K562 (cell line): ENCODE data around the gene SNAP23. TPM values are rescaled to one million over a fixed set of nuclear protein-coding genes. Genes with fewer than 3 reads are reported as not detected.

Source experiments
- ARID3B ChIP-seq: fragments of 250-450 bp; sonication (Bioruptor Pico); IDR thresholded peaks from 2 replicates; pipeline ENCODE4 v1.4.0; 2020; ENCODE audit warnings: borderline replicate concordance
- CBFA2T2 ChIP-seq: fragments of 450-650 bp; conservative IDR thresholded peaks from 2 replicates; pipeline ENCODE4 v1.6.1; 2017; ENCODE audit warnings: mild to moderate bottlenecking
- CBFA2T3 ChIP-seq: fragments of 450-650 bp; IDR thresholded peaks from 2 replicates; pipeline ENCODE4 v1.6.1; 2017
- GTF2F1 ChIP-seq: IDR thresholded peaks from 2 replicates; pipeline ENCODE4 v1.6.1; 2011; ENCODE audit warnings: low read depth, low read length, improper control_type of control experiment
- HDAC6 ChIP-seq: IDR thresholded peaks from 2 replicates; pipeline ENCODE4 v1.6.1; 2012; ENCODE audit warnings: low read depth, mild to moderate bottlenecking, control low read depth, inconsistent platforms, low read length, moderate library complexity
- HNRNPUL1 ChIP-seq: fragments of 200-400 bp; formaldehyde crosslinking; IDR thresholded peaks from 2 replicates; pipeline ENCODE4 v1.6.1; 2017; ENCODE audit warnings: low read length
- MTA3 ChIP-seq: fragments of 450-650 bp; formaldehyde crosslinking; IDR thresholded peaks from 2 replicates; pipeline ENCODE4 v1.6.1; 2017; ENCODE audit warnings: mild to moderate bottlenecking, borderline replicate concordance
- MXD1 ChIP-seq: fragments of 250-450 bp; sonication (Bioruptor Pico); IDR thresholded peaks from 2 replicates; pipeline ENCODE4 v1.8.0; 2021; ENCODE audit warnings: borderline replicate concordance, mild to moderate bottlenecking, moderate library complexity; ENCODE audit not compliant: poor library complexity, severe bottlenecking
- NELFE ChIP-seq: IDR thresholded peaks from 2 replicates; pipeline ENCODE4 v1.6.1; 2011; ENCODE audit warnings: mild to moderate bottlenecking; ENCODE audit not compliant: insufficient read depth, insufficient read length
- SMARCA5 ChIP-seq: fragments of 450-650 bp; IDR thresholded peaks from 2 replicates; pipeline ENCODE4 v1.6.1; 2016
- SNRNP70 ChIP-seq: fragments of 200-400 bp; formaldehyde crosslinking; optimal IDR thresholded peaks from 2 replicates; pipeline ENCODE3; 2017; ENCODE audit warnings: low read depth, low read length
- ZBTB40 ChIP-seq, 2 experiments: fragments of 450-650 bp in 1 of 2; sonication (generic) in 1 of 2; formaldehyde crosslinking in 1 of 2; IDR thresholded peaks; 2 replicates each; pipeline versions ENCODE4 v1.7.1 to v1.9.0; 2016 to 2022; ENCODE audit warnings: inconsistent platforms in 1 of 2, mild to moderate bottlenecking in 1 of 2, missing genetic modification reagents in 1 of 2
- ZNF253 ChIP-seq: fragments of 250-450 bp; sonication (Bioruptor Pico); conservative IDR thresholded peaks from 2 replicates; pipeline ENCODE4 v1.6.1; 2021; ENCODE audit warnings: mild to moderate bottlenecking
- ZNF639 ChIP-seq, 2 experiments: fragments of 200-800 bp in 1 of 2; sonication (Bioruptor generic) in 1 of 2; sonication (generic) in 1 of 2; formaldehyde crosslinking in 1 of 2; IDR thresholded peaks in 1 of 2; conservative IDR thresholded peaks in 1 of 2; 2 replicates each; pipeline versions ENCODE4 v1.5.0 to v1.6.1; 2016 to 2020; ENCODE audit warnings: missing compliant biosample characterization in 1 of 2, missing genetic modification characterization in 1 of 2, missing genetic modification reagents in 1 of 2
- ZNF717 ChIP-seq: fragments of 250-450 bp; sonication (Bioruptor Pico); IDR thresholded peaks from 2 replicates; pipeline ENCODE4 v1.5.0; 2021
- polyA plus RNA-seq, 8 experiments: library from polyadenylated mRNA; depleted of rRNA in 4 of 8; stranded (reverse) in 5 of 8; unstranded in 3 of 8; fragments of >200 nt; fragmentation: Nextera tagmentation in 2 of 8; fragmentation: Illumina TruSeq in 1 of 8; extraction: Ambion mirVana in 2 of 8; extraction: Trizol in 1 of 8; gene quantifications; 2 replicates each; pipeline versions ENCODE4 v1.2.1 to v1.2.3, GENCODE V29; 2011 to 2014; ENCODE audit warnings: inconsistent platforms in 1 of 8, missing spikeins in 1 of 8
- total RNA-seq, 7 experiments: library from RNA; depleted of rRNA in 6 of 7; stranded (reverse); fragments of >200 nt in 6 of 7; fragmentation: Illumina TruSeq in 2 of 7; extraction: Trizol in 2 of 7; gene quantifications; 2 replicates each; pipeline versions ENCODE4 v1.2.1 to v1.2.3, GENCODE V29; 2011 to 2021; ENCODE audit warnings: low replicate concordance in 1 of 7

Gene SNAP23
- total and polyA plus RNA-seq, 9 of the 15 experiments (the other 6 are each of a cell fraction or from before 2014, with no cell fraction given), result 78.9 to 168 (median 117) TPM

GRCh38 chr15:42499858-42500609 is 4.6 kb downstream of the SNAP23 start (continued):
- TF ChIP-seq MXD1 (CRISPR knock-in tag), result no peak
- peak; percentile 56; the same call in 1 of the 2 replicates for TF ChIP-seq ZBTB40 (IDR thresholded peaks at IDR 0.05)
- TF ChIP-seq ZBTB40 (CRISPR knock-in tag; IDR thresholded peaks at IDR 0.05), result no peak
- no peak for TF ChIP-seq HDAC6
- TF ChIP-seq GTF2F1, result no peak
- TF ChIP-seq ZNF639 (CRISPR knock-in tag; conservative IDR thresholded peaks at IDR 0.05 in 1 of 2, IDR thresholded peaks at IDR 0.05 in 1 of 2), result peak in 1 of 2 experiments; percentile 37; a peak in 1 of 4 replicates
- TF ChIP-seq ZNF717 (CRISPR knock-in tag), result no peak
- TF ChIP-seq SMARCA5, result peak; percentile 85
- no peak for TF ChIP-seq ZNF253 (CRISPR knock-in tag)
- TF ChIP-seq CBFA2T3, result peak; percentile 85
- no peak for TF ChIP-seq HNRNPUL1
- no peak for TF ChIP-seq SNRNP70
- TF ChIP-seq MTA3, result no peak
- no peak for TF ChIP-seq NELFE
- TF ChIP-seq ARID3B (CRISPR knock-in tag), result no peak
- TF ChIP-seq CBFA2T2, result peak; percentile 73
